Gastrocnemius medialis (tissue), 4 donors: ENCODE measurements around the gene GRK7. TPM values are rescaled to one million over a fixed set of nuclear protein-coding genes. Genes with fewer than 3 reads are reported as not detected.

Source experiments
- ATAC-seq, 2 donors: fragments of 150-250 bp; one replicate each; pipeline ENCODE4 v1.9.1; 2016
- DNase-seq, 2 donors: peaks; one replicate each; pipeline ENCODE4 v3.0.0-alpha.2; 2019
- H3K27ac ChIP-seq, 4 donors: fragments of 200-600 bp; sonication (generic); 1 replicate in 1 of 4; 2 replicates in 3 of 4; pipeline ENCODE4 v1.5.1; 2016 to 2018; ENCODE audit warnings: mild to moderate bottlenecking in 2 of 4, moderate library complexity in 1 of 4
- H3K27me3 ChIP-seq, 3 donors: fragments of 200-600 bp; sonication (generic) in 2 of 3; 1 replicate in 1 of 3; 2 replicates in 2 of 3; pipeline versions ENCODE4 v1.5.1 to v1.6.0; 2016 to 2019; ENCODE audit warnings: mild to moderate bottlenecking in 1 of 3, moderate library complexity in 1 of 3
- H3K36me3 ChIP-seq, 2 donors: fragments of 200-600 bp; sonication (generic) in 1 of 2; one replicate each; pipeline ENCODE4 v1.5.1; 2017 to 2018
- H3K4me1 ChIP-seq, 2 donors: fragments of 200-600 bp; sonication (generic) in 1 of 2; one replicate each; pipeline ENCODE4 v1.5.1; 2016 to 2017; ENCODE audit warnings: mild to moderate bottlenecking in 2 of 2
- H3K4me3 ChIP-seq, 4 donors: fragments of 200-600 bp; sonication (generic) in 3 of 4; 1 replicate in 1 of 4; 2 replicates in 3 of 4; pipeline ENCODE4 v1.5.1; 2016 to 2019; ENCODE audit warnings: mild to moderate bottlenecking in 2 of 4
- H3K9me3 ChIP-seq, 3 donors: fragments of 200-600 bp; sonication (generic) in 2 of 3; 1 replicate in 1 of 3; 2 replicates in 2 of 3; pipeline ENCODE4 v1.5.1; 2016 to 2019
- POLR2A ChIP-seq, 2 donors: fragments of 450-650 bp; IDR thresholded peaks; one replicate each; pipeline ENCODE4 v1.6.1; 2017; ENCODE audit warnings: antibody characterized with exemption in 2 of 2, mild to moderate bottlenecking in 2 of 2, moderate library complexity in 2 of 2
- in situ Hi-C, 4 donors: fragments of 200-750 bp; cut with MboI; loops; one replicate each; pipeline versions ENCODE4 v1.15.0 to v1.8.0; 2017; ENCODE audit warnings: low sequenced_read_pairs in 4 of 4
- intact Hi-C: fragments of 100-400 bp; cut with DNase I; formaldehyde crosslinking; loops from one replicate; pipeline ENCODE4 v1.15.1; 2023; ENCODE audit warnings: low total_unique reads
- total RNA-seq, 4 donors: library from RNA; depleted of rRNA; stranded (reverse); fragments of >200 nt; gene quantifications; one replicate each; pipeline versions ENCODE4 v1.1.0 to v1.2.3, GENCODE V29; 2016
- TF ChIP-seq, protein P1 (sequence below), 5 experiments: fragments of 450-650 bp in 3 of 5; fragments of 200-600 bp in 2 of 5; sonication (generic) in 2 of 5; IDR thresholded peaks in 4 of 5; conservative IDR thresholded peaks in 1 of 5; 1 replicate in 4 of 5; 2 replicates in 1 of 5; pipeline ENCODE4 v1.5.1; 2016 to 2019; ENCODE audit warnings: antibody characterized with exemption in 5 of 5, mild to moderate bottlenecking in 3 of 5, moderate library complexity in 3 of 5

The GRK7 gene
- total RNA-seq, 4 donors from 2014 or later = 0.16 to 0.85 (median 0.27) TPM; not detected in 1

DNA sequence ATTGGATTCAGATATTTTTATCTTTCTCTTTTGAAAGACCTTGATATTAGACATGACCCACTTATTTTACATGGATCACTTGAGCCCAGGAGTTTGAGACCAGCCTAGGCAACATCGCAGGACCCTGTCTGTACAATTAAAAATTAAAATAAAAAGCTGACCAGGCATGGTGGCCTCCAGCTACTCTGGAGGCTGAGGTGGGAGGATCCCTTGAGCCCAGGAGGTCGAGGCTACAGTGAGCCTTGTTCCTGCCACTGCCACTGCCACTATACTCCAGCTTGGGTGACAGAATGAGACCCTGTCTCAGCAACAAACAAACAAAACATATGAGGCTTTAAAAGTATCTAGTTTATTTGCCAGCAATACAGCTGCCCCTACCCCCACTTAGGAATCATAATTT is 23.5 kb upstream of the GRK7 start:
- ATAC-seq (no peak), DNase-seq (no peak)
- peaks cover 46 to 47% of the 10 kb centered on the region in 2 donors for H3K4me1 ChIP-seq
- peak overlapping the region; percentile 90 to 96 (median 92) for H3K27ac ChIP-seq
- peaks cover 0 to under 1% of the 10 kb centered on the region in 2 donors for H3K36me3 ChIP-seq
- no peaks in the 10 kb centered on the region for H3K27me3 ChIP-seq
- no peaks in the 10 kb centered on the region for H3K9me3 ChIP-seq
- in situ Hi-C loops (loop anchor here in 3 of 4 donors (10.0 to 25.0 kb wide), 4 partner anchors 125 to 377 kb away; partner anchors contain the start of genes ATP1B3 (in 1 of the 3) and ZBTB38 (in 1 of the 3)), intact Hi-C loops (loop anchor here (2.0 to 10.0 kb wide), 6 partner anchors 58 to 708 kb away; partner anchors contain the start of genes GK5, RASA2 and XRN1)
- peak overlapping the region; percentile 87 to 97 (median 92) for H3K4me3 ChIP-seq
- TF ChIP-seq, protein P1, sequence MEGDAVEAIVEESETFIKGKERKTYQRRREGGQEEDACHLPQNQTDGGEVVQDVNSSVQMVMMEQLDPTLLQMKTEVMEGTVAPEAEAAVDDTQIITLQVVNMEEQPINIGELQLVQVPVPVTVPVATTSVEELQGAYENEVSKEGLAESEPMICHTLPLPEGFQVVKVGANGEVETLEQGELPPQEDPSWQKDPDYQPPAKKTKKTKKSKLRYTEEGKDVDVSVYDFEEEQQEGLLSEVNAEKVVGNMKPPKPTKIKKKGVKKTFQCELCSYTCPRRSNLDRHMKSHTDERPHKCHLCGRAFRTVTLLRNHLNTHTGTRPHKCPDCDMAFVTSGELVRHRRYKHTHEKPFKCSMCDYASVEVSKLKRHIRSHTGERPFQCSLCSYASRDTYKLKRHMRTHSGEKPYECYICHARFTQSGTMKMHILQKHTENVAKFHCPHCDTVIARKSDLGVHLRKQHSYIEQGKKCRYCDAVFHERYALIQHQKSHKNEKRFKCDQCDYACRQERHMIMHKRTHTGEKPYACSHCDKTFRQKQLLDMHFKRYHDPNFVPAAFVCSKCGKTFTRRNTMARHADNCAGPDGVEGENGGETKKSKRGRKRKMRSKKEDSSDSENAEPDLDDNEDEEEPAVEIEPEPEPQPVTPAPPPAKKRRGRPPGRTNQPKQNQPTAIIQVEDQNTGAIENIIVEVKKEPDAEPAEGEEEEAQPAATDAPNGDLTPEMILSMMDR (IDR thresholded peaks at IDR 0.05 in 4 of 5, conservative IDR thresholded peaks at IDR 0.05 in 1 of 5) = no peak
- TF ChIP-seq POLR2A (IDR thresholded peaks at IDR 0.05) = no peak

DNA sequence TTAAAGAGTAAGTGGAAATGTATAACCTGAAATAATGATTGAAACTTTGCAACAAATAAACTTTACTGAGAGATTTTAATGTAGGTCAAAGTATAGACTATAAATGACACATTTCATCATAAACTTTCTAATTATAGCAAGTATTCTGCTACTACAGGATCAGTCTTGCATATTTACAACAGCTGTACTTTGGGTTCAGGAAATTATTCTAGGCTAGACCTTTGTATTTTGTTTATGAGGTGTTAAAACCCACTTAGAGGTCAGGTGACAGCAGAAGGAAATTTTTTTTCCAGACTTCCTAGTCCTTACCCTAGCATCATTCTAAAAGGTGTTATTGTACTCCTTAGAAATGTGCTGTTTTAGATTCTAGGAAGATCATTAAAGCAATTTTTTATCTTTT is 22.9 kb upstream of the GRK7 start:
- H3K36me3 ChIP-seq = peaks cover 0 to 7% of the 10 kb centered on the region in 2 donors
- H3K4me3 ChIP-seq = no peak overlapping the region
- TF ChIP-seq, protein P1 (IDR thresholded peaks at IDR 0.05 in 4 of 5, conservative IDR thresholded peaks at IDR 0.05 in 1 of 5) = no peak
- TF ChIP-seq POLR2A (IDR thresholded peaks at IDR 0.05) = no peak
- peak overlapping the region; percentile 90 to 96 (median 92) for H3K27ac ChIP-seq
- ATAC-seq (no peak), DNase-seq (no peak)
- peaks cover 46 to 47% of the 10 kb centered on the region in 2 donors for H3K4me1 ChIP-seq
- in situ Hi-C loops = loop anchor here in 3 of 4 donors (10.0 to 25.0 kb wide), 4 partner anchors 124 to 378 kb away; partner anchors contain the start of genes ATP1B3 (in 1 of the 3) and ZBTB38 (in 1 of the 3)
- H3K27me3 ChIP-seq = no peaks in the 10 kb centered on the region
- no peaks in the 10 kb centered on the region for H3K9me3 ChIP-seq
- intact Hi-C loops = loop anchor here (5.0 kb wide), 1 partner anchor 57 kb away; no protein-coding TSS in a partner anchor

DNA sequence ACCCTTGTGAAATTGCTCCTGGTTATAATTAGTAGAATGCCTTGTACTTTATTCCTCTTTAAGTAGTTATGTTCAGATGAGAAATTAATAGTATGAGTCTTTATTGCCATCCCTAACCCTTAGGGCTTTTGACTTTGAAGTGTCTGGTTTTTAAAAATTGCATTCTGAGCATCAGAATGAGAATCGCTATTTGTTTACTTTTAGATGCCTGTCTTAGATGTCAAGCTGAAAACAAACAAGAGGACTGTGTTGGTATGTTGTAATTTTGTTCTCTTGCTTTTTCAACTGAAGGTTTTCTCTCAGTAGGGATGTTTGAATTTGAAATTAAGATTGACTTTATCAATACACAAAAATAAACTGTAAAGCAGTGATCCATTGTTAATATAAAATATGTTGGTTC is 19.9 kb upstream of the GRK7 start:
- H3K9me3 ChIP-seq = no peaks in the 10 kb centered on the region
- no peak overlapping the region for H3K4me3 ChIP-seq
- ATAC-seq (no peak), DNase-seq (no peak)
- no peaks in the 10 kb centered on the region for H3K27me3 ChIP-seq
- TF ChIP-seq, protein P1 (IDR thresholded peaks at IDR 0.05 in 4 of 5, conservative IDR thresholded peaks at IDR 0.05 in 1 of 5) = no peak
- in situ Hi-C loops (loop anchor here in 3 of 4 donors (10.0 to 25.0 kb wide), 4 partner anchors 121 to 381 kb away; partner anchors contain the start of genes ATP1B3 (in 1 of the 3) and ZBTB38 (in 1 of the 3)), intact Hi-C loops (loop anchor here (5.0 kb wide), 1 partner anchor 54 kb away; no protein-coding TSS in a partner anchor)
- H3K27ac ChIP-seq = peak overlapping the region in 3 of 4 donors; percentile 1 to 61 (median 19)
- peaks cover 46 to 47% of the 10 kb centered on the region in 2 donors for H3K4me1 ChIP-seq
- H3K36me3 ChIP-seq = peaks cover 0 to 34% of the 10 kb centered on the region in 2 donors

DNA sequence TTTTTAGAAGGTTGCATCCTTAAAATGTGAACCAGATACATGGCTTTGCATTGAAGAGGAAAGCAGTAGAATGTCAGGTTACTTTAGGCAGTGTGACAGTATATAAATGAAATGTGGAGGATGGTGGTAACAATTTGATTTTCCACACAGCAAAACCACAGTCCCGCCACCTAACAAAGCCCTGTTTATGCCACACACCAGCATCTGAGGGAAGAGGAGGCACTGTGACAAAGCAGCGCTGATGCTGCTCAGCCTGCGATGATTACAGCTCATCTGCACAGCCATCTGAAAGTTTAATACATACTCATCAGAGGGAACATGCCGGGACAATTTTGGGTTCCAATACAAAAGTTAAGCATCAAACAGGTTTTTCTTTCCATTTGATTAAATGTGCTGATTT is 16.2 kb upstream of the GRK7 start:
- intact Hi-C loops (no loop called here), in situ Hi-C loops (loop anchor here in 3 of 4 donors (10.0 to 25.0 kb wide), 4 partner anchors 118 to 385 kb away; partner anchors contain the start of genes ATP1B3 (in 1 of the 3) and ZBTB38 (in 1 of the 3))
- peaks cover 18 to 19% of the 10 kb centered on the region in 2 donors for H3K4me1 ChIP-seq
- DNase-seq (no peak), ATAC-seq (no peak)
- H3K9me3 ChIP-seq = no peaks in the 10 kb centered on the region
- peaks cover 0 to 65% of the 10 kb centered on the region in 2 donors for H3K36me3 ChIP-seq
- no peak overlapping the region for H3K27ac ChIP-seq
- no peaks in the 10 kb centered on the region for H3K27me3 ChIP-seq
- no peak for TF ChIP-seq POLR2A (IDR thresholded peaks at IDR 0.05)
- TF ChIP-seq, protein P1 (IDR thresholded peaks at IDR 0.05 in 4 of 5, conservative IDR thresholded peaks at IDR 0.05 in 1 of 5) = no peak
- H3K4me3 ChIP-seq = no peak overlapping the region
